ENCODE results near the gene PLD3.

GRCh38 chr19:40304306-40304705 lies 44.2 kb upstream of the PLD3 start:
- TF ChIP-seq CTCF (IDR thresholded peaks at IDR 0.05): no peak
- TF ChIP-seq POLR2A (IDR thresholded peaks at IDR 0.05): no peak

All from right lobe of liver (tissue), 4 donors.